ENCODE data around the gene RAB7A. TPM values are rescaled to one million over a fixed set of nuclear protein-coding genes. Genes with fewer than 3 reads are reported as not detected.
"Not testable (repeated sequence)": the region's sequence is repeated elsewhere in the genome, so short reads cannot be mapped to it uniquely, and the experiment has no call there.

The RAB7A gene
- total RNA-seq, 1 experiment from 2014 or later = 155 TPM

DNA sequence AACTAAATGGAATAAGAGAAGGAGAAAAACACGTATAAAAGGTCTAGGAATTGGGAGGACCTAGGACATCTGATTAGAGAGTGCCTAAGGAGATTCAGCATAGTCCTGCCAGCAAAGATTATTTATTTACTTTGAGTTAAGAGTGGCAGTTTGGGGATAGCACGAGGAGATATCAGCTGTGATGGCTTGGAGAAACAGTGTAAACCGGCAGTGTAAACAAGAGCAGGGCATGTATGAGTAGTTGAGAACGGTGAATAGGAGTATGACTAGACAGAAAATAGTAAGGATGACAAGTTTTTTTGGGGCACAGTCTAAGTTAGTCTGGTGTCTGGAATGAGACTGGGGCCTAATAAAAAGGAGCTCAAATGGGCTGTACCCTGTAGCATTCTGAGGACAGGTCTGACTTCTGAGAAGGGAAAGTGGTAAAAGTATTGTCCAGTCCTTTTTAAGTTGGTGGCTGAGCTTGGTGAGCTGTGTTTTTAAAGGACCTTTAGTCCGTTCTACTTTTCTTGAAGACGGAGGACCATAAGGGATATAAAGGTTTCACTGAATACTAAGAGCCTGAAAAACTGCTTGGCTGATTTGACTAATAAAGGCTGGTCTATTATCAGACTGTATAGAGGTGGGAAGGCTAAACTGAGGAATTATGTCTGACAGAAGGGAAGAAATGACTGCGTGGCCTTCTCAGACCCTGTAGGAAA is 104.1 kb downstream of the RAB7A start:
- H2BK20ac ChIP-seq (ENCODE audit: low read depth, low read length, poor library complexity, severe bottlenecking); H3K79me2 ChIP-seq (ENCODE audit: insufficient read depth, low read length); H3K27ac Mint-ChIP-seq; H3K4me2 ChIP-seq (ENCODE audit: insufficient read depth, insufficient read length, low read length); H3K23ac ChIP-seq (ENCODE audit: insufficient read length, low read depth, low read length); H3K27ac ChIP-seq (ENCODE audit: insufficient read length, low read depth, low read length); H3K14ac ChIP-seq (ENCODE audit: insufficient read depth, low read length); H3K4me3 Mint-ChIP-seq; H2BK15ac ChIP-seq (ENCODE audit: low read depth, low read length); H3T11ph ChIP-seq (ENCODE audit: low read length); H2AFZ ChIP-seq (ENCODE audit: low read length); H3K18ac ChIP-seq (ENCODE audit: insufficient read length, low read depth, low read length); H2AK5ac ChIP-seq (ENCODE audit: insufficient read length, low read length); H2BK120ac ChIP-seq (ENCODE audit: low read depth, low read length, poor library complexity, severe bottlenecking); H3K27me3 Mint-ChIP-seq (ENCODE audit: low read depth); H3K23me2 ChIP-seq (ENCODE audit: insufficient read length, low read depth, low read length, poor library complexity, severe bottlenecking); H3K4ac ChIP-seq (ENCODE audit: low read depth, low read length); DNase-seq; H3K27me3 ChIP-seq (ENCODE audit: insufficient read depth, low read length); H3K56ac ChIP-seq (ENCODE audit: insufficient read length, low read depth, low read length); H4K8ac ChIP-seq (replicated peaks; ENCODE audit: insufficient read length, low read depth, low read length); H3K9me3 ChIP-seq (ENCODE audit: control insufficient read depth, low read depth, low read length); H3K9ac ChIP-seq (ENCODE audit: extremely low read depth, insufficient read length, low read length); H4K5ac ChIP-seq (ENCODE audit: insufficient read length, low read depth, low read length); H3K9me3 Mint-ChIP-seq; H3K4me1 ChIP-seq (ENCODE audit: insufficient read depth, low read length); H3K4me1 Mint-ChIP-seq; H2BK12ac ChIP-seq (ENCODE audit: insufficient read length, low read depth, low read length); H4K20me1 ChIP-seq (ENCODE audit: control insufficient read depth, insufficient read depth, insufficient read length); H3K36me3 Mint-ChIP-seq (ENCODE audit: insufficient read depth in 1 of 3, low read depth in 3 of 3); H3K79me1 ChIP-seq (ENCODE audit: insufficient read depth, low read depth, low read length, poor library complexity, severe bottlenecking); H4K91ac ChIP-seq (ENCODE audit: insufficient read length, low read depth, low read length); H2BK5ac ChIP-seq (ENCODE audit: insufficient read length, low read length): not testable (repeated sequence)
- WGBS (ENCODE audit: extremely low coverage, insufficient read length, low lambda C conversion rate) = no CpG with 5 or more reads among the region's 7 CpGs

DNA sequence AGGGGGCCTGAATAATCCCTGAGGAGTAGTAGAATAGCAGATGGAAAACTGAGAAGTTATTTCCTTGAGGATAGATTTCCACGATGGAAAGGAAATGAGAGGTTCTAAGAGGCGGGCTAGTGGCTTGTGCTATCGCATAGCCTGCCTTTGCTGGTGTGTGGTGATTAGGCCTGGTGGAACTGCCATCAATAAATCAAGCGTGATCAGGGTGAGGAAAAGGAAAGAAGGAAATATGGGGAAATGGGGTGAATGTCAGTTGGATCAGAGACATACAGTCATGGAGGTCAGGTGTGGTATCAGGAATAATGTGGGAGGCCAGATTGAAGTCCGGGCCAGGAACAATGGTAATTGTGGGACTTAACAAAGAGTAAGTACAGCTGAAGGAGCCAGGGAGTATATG is 104.8 kb downstream of the RAB7A start:
- not testable (repeated sequence) for H3K27ac Mint-ChIP-seq; H4K91ac ChIP-seq (ENCODE audit: insufficient read length, low read depth, low read length); H3K23ac ChIP-seq (ENCODE audit: insufficient read length, low read depth, low read length); H2AK5ac ChIP-seq (ENCODE audit: insufficient read length, low read length); H3K79me2 ChIP-seq (ENCODE audit: insufficient read depth, low read length); H3K56ac ChIP-seq (ENCODE audit: insufficient read length, low read depth, low read length); H3K27me3 Mint-ChIP-seq (ENCODE audit: low read depth); H2BK120ac ChIP-seq (ENCODE audit: low read depth, low read length, poor library complexity, severe bottlenecking); H3K9me3 ChIP-seq (ENCODE audit: control insufficient read depth, low read depth, low read length); H2BK12ac ChIP-seq (ENCODE audit: insufficient read length, low read depth, low read length); H3K27ac ChIP-seq (ENCODE audit: insufficient read length, low read depth, low read length); H3K4me1 ChIP-seq (ENCODE audit: insufficient read depth, low read length); H4K5ac ChIP-seq (ENCODE audit: insufficient read length, low read depth, low read length); H2BK5ac ChIP-seq (ENCODE audit: insufficient read length, low read length); H3K9ac ChIP-seq (ENCODE audit: extremely low read depth, insufficient read length, low read length); H3K4me2 ChIP-seq (ENCODE audit: insufficient read depth, insufficient read length, low read length); H3K4me3 Mint-ChIP-seq; H4K8ac ChIP-seq (replicated peaks; ENCODE audit: insufficient read length, low read depth, low read length); H3K23me2 ChIP-seq (ENCODE audit: insufficient read length, low read depth, low read length, poor library complexity, severe bottlenecking); H3K14ac ChIP-seq (ENCODE audit: insufficient read depth, low read length); H4K20me1 ChIP-seq (ENCODE audit: control insufficient read depth, insufficient read depth, insufficient read length); H2AFZ ChIP-seq (ENCODE audit: low read length); H3K79me1 ChIP-seq (ENCODE audit: insufficient read depth, low read depth, low read length, poor library complexity, severe bottlenecking); H3K18ac ChIP-seq (ENCODE audit: insufficient read length, low read depth, low read length); H3K27me3 ChIP-seq (ENCODE audit: insufficient read depth, low read length); H3K36me3 Mint-ChIP-seq (ENCODE audit: insufficient read depth in 1 of 3, low read depth in 3 of 3); H3T11ph ChIP-seq (ENCODE audit: low read length); H2BK15ac ChIP-seq (ENCODE audit: low read depth, low read length); H3K4me1 Mint-ChIP-seq; H3K4ac ChIP-seq (ENCODE audit: low read depth, low read length); H3K9me3 Mint-ChIP-seq; DNase-seq; H2BK20ac ChIP-seq (ENCODE audit: low read depth, low read length, poor library complexity, severe bottlenecking)
- WGBS (ENCODE audit: extremely low coverage, insufficient read length, low lambda C conversion rate) = no CpG with 5 or more reads among the region's 5 CpGs

All from H9 (cell line).